22Rv1 (cell line): Measurements from ENCODE around the gene TRERF1.

ENCODE experiments used
- ZFX ChIP-seq: fragments of 450-650 bp; IDR thresholded peaks from 2 replicates; pipeline ENCODE4 v1.6.1; 2017; ENCODE audit warnings: antibody characterized with exemption, borderline replicate concordance
- TF ChIP-seq, protein P1 (sequence below): fragments of 450-650 bp; IDR thresholded peaks from 2 replicates; pipeline ENCODE4 v1.5.1; 2017; ENCODE audit warnings: mild to moderate bottlenecking

DNA sequence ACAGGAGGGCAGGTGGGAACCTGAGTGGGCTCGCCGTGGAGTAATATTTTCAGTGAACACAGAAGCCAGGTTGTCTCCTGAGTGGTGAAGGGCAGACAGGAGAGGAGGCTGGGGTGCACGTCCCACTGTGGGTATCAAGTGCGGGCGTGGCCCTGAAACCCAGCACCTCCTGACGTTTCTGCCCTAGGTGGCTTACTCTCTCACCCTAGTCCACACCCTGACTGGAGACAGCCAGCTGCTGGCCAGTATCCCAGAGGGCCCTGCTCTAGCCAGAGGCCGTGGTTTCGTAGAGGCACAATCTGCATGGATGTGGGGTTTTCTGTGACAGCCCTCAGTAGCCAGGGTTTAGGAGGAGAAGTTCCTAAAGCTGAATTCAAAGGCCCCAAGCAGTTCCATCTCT is 86.7 kb downstream of the TRERF1 start:
- TF ChIP-seq, protein P1, sequence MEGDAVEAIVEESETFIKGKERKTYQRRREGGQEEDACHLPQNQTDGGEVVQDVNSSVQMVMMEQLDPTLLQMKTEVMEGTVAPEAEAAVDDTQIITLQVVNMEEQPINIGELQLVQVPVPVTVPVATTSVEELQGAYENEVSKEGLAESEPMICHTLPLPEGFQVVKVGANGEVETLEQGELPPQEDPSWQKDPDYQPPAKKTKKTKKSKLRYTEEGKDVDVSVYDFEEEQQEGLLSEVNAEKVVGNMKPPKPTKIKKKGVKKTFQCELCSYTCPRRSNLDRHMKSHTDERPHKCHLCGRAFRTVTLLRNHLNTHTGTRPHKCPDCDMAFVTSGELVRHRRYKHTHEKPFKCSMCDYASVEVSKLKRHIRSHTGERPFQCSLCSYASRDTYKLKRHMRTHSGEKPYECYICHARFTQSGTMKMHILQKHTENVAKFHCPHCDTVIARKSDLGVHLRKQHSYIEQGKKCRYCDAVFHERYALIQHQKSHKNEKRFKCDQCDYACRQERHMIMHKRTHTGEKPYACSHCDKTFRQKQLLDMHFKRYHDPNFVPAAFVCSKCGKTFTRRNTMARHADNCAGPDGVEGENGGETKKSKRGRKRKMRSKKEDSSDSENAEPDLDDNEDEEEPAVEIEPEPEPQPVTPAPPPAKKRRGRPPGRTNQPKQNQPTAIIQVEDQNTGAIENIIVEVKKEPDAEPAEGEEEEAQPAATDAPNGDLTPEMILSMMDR = no peak
- no peak for TF ChIP-seq ZFX
